Transverse colon (tissue), 4 donors: ENCODE measurements around the gene NT5C1A. TPM values are rescaled to one million over a fixed set of nuclear protein-coding genes. Genes with fewer than 3 reads are reported as not detected.
A peak's percentile ranks its signal among the peaks of the same experiment; 100 is the strongest.

ENCODE experiments used
- DNase-seq: peaks from one replicate; pipeline ENCODE4 v3.0.0-alpha.2; 2019
- H3K27ac ChIP-seq, 4 donors: fragments of 200-600 bp; sonication (generic); 2 replicates each; pipeline ENCODE4 v1.5.1; 2016 to 2018; ENCODE audit warnings: inconsistent platforms in 4 of 4
- H3K27me3 ChIP-seq: fragments of 200-600 bp; sonication (generic); 2 replicates; pipeline ENCODE4 v1.5.1; 2017; ENCODE audit warnings: inconsistent platforms
- H3K36me3 ChIP-seq, 4 donors: fragments of 200-600 bp; sonication (generic); 2 replicates each; pipeline ENCODE4 v1.5.1; 2017 to 2019; ENCODE audit warnings: inconsistent platforms in 4 of 4
- H3K4me1 ChIP-seq, 4 donors: fragments of 200-600 bp; sonication (generic); 2 replicates each; pipeline ENCODE4 v1.5.1; 2017 to 2020; ENCODE audit warnings: inconsistent platforms in 4 of 4
- H3K4me3 ChIP-seq, 4 donors: fragments of 200-600 bp; sonication (generic); 1 replicate in 1 of 4; 2 replicates in 3 of 4; pipeline versions ENCODE4 v1.5.1 to v1.6.1; 2017 to 2019; ENCODE audit warnings: inconsistent platforms in 4 of 4
- H3K9me3 ChIP-seq, 2 donors: fragments of 200-600 bp; sonication (generic); 2 replicates each; pipeline ENCODE4 v1.5.1; 2017 to 2019; ENCODE audit warnings: inconsistent platforms in 2 of 2
- EP300 ChIP-seq: sonication (generic); formaldehyde crosslinking; IDR thresholded peaks from one replicate; pipeline ENCODE4 v1.6.1; 2017; ENCODE audit warnings: antibody characterized with exemption, low read depth
- POLR2A ChIP-seq: fragments of 450-650 bp; IDR thresholded peaks from one replicate; pipeline ENCODE4 v1.6.1; 2016; ENCODE audit warnings: antibody characterized with exemption, mild to moderate bottlenecking, moderate library complexity
- POLR2AphosphoS5 ChIP-seq, 3 donors: sonication (generic); formaldehyde crosslinking; IDR thresholded peaks; one replicate each; pipeline ENCODE4 v1.6.1; 2016; ENCODE audit warnings: antibody characterized with exemption in 3 of 3
- WGBS, 2 donors: methylation state at CpG; one replicate each; pipeline ENCODE4 v1.1.5; 2018; ENCODE audit warnings: low coverage in 1 of 2; 5-methylcytosine and 5-hydroxymethylcytosine counted together
- in situ Hi-C, 4 donors: fragments of 200-750 bp; cut with MboI; loops; one replicate each; pipeline versions ENCODE4 v1.15.0 to v1.15.1; 2017; ENCODE audit warnings: low sequenced_read_pairs in 3 of 4, low pct_ligation_motif_present in 1 of 4, low pct_unique_long_range_greater_than_20kb in 1 of 4
- intact Hi-C: fragments of 100-400 bp; cut with DNase I; formaldehyde crosslinking; loops from one replicate; pipeline ENCODE4 v1.15.1; 2023; ENCODE audit warnings: low total_unique reads
- total RNA-seq, 4 donors: library from RNA; depleted of rRNA; stranded (reverse); fragments of >200 nt; gene quantifications; one replicate each; pipeline ENCODE4 v1.1.0, GENCODE V29; 2016
- TF ChIP-seq, protein P1 (sequence below), 5 experiments: fragments of 200-600 bp in 3 of 5; fragments of 450-650 bp in 2 of 5; sonication (generic) in 3 of 5; IDR thresholded peaks; 1 replicate in 2 of 5; 2 replicates in 3 of 5; pipeline ENCODE4 v1.5.1; 2016 to 2017; ENCODE audit warnings: antibody characterized with exemption in 5 of 5, inconsistent platforms in 3 of 5, mild to moderate bottlenecking in 2 of 5, moderate library complexity in 1 of 5

NT5C1A gene
- total RNA-seq, 4 donors from 2014 or later = not detected

DNA sequence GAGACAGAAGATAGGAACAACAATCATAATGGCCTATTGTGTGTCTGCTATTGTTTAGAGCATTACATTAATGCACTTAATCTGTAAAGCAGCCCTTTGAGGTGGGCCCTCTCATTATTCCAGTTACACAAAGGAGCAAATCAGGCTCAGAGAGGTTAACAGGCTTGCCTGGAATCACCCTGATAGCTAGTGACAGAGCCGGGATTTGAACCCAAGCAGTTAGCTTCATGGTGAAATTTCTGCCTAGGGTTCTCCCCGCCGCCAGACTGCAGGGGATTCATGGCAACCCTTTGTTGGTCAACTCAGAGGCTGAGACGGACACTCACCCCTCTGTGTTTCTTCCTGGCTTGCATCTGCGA is 39.6 kb downstream of the NT5C1A start:
- Histone ChIP-seq H3K27ac (peak overlapping the region in 2 of 4 donors; percentile 25 to 28), H3K36me3 (no peaks in the 10 kb centered on the region), H3K9me3 (no peaks in the 10 kb centered on the region), H3K27me3 (peaks cover 41% of the 10 kb centered on the region), H3K4me3 (peak overlapping the region in 1 of 4 donors; percentile 12), H3K4me1 (peaks cover 0 to 5% (median 2%) of the 10 kb centered on the region in 4 donors)
- in situ Hi-C loops = no loop called here
- intact Hi-C loops = no loop called here
- TF ChIP-seq POLR2AphosphoS5 (IDR thresholded peaks at IDR 0.05) (no peak), POLR2A (no peak), EP300 (no peak)
- TF ChIP-seq, protein P1, sequence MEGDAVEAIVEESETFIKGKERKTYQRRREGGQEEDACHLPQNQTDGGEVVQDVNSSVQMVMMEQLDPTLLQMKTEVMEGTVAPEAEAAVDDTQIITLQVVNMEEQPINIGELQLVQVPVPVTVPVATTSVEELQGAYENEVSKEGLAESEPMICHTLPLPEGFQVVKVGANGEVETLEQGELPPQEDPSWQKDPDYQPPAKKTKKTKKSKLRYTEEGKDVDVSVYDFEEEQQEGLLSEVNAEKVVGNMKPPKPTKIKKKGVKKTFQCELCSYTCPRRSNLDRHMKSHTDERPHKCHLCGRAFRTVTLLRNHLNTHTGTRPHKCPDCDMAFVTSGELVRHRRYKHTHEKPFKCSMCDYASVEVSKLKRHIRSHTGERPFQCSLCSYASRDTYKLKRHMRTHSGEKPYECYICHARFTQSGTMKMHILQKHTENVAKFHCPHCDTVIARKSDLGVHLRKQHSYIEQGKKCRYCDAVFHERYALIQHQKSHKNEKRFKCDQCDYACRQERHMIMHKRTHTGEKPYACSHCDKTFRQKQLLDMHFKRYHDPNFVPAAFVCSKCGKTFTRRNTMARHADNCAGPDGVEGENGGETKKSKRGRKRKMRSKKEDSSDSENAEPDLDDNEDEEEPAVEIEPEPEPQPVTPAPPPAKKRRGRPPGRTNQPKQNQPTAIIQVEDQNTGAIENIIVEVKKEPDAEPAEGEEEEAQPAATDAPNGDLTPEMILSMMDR (IDR thresholded peaks at IDR 0.05) = no peak
- no peak for DNase-seq
- WGBS, 2 donors = 80 to 90% methylated on average over 2 to 5 of the region's 5 CpGs

DNA sequence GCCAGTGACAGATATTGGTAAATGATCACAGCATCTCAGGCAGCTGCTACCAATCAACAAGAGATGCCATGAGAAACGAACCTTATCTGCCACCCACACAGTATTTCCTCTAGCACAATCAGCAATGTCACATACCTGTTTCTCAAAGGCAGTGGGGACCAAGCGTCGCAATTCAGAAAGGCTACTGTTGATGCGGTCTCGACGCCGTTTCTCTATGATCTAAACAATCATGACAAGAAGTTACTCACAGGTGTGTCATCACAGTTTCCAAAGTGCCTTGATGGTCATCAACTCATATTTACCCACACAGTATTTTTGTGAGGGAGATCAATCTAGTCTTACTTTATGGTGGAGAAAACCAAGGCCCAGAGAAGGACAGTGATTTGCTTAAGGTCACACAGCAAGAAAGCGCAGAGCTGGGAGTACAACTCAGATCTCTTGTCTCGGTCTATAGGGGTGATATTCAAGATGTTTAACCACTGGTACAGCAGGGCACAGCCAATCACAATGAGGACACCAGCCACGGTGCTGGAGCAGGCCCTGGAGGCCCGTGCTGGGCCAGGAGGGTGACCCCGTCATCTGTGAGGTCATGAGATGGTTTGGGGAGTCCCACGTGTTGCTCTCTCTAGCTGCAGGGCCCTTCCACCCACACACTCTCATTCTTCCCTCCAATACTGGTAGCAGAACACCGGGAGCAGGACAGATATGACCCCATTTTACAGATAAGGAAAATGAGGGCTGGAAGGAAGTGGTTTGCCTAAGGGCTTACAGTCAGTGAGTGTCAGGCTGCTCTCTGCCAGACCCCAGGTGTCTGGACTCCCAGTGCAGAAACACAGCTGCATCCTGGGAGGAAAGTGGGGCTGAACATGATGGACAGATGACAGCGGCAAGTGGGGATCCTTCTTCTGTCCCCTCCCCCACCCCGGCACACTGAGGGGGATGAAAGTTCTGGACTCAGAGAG is 40.3 kb downstream of the NT5C1A start:
- TF ChIP-seq, protein P1 (IDR thresholded peaks at IDR 0.05) = no peak
- no peak for TF ChIP-seq EP300
- no peak for TF ChIP-seq POLR2AphosphoS5 (IDR thresholded peaks at IDR 0.05)
- no peak for TF ChIP-seq POLR2A
- peaks cover 0 to 5% (median 2%) of the 10 kb centered on the region in 4 donors for H3K4me1 ChIP-seq
- H3K4me3 ChIP-seq = no peak overlapping the region
- in situ Hi-C loops (no loop called here), intact Hi-C loops (no loop called here)
- no peaks in the 10 kb centered on the region for H3K36me3 ChIP-seq
- DNase-seq = no peak
- H3K27ac ChIP-seq = no peak overlapping the region
- H3K27me3 ChIP-seq = peaks cover 40% of the 10 kb centered on the region
- H3K9me3 ChIP-seq = no peaks in the 10 kb centered on the region
- 79 to 86% methylated on average over 8 to 16 of the region's 16 CpGs for WGBS, 2 donors

DNA sequence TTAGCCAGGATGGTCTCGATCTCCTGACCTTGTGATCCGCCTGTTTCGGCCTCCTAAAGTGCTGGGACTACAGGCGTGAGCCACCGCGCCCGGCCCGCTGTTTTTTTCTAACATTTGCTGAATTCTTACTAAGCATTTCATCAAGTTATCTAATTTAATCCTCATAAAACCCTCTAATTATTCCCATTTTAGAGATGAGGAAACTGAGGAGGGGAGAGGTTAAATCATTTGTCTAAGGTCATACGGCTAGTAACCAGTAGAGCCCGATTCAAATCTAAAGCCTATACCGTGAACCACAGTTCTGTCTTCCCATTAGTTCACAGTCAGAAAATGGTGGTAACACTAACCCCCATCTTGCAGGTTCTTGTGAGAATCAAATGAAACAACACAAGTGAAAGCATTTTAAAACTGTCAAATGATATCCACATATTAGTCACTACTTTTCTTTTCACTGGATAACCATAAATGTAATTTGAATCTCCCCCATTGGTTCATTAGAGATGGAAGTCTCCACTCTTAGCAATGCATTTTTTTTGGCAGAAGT is 43.0 kb downstream of the NT5C1A start:
- Histone ChIP-seq H3K4me3 (no peak overlapping the region), H3K27me3 (peaks cover 15% of the 10 kb centered on the region), H3K4me1 (peaks cover 0 to 7% (median 3%) of the 10 kb centered on the region in 4 donors), H3K36me3 (no peaks in the 10 kb centered on the region), H3K27ac (no peak overlapping the region), H3K9me3 (no peaks in the 10 kb centered on the region)
- TF ChIP-seq POLR2AphosphoS5 (IDR thresholded peaks at IDR 0.05) (no peak), EP300 (no peak)
- TF ChIP-seq, protein P1 (IDR thresholded peaks at IDR 0.05) = no peak
- WGBS, 2 donors = 86 to 95% methylated on average over 11 of the region's 11 CpGs
- in situ Hi-C loops (no loop called here), intact Hi-C loops (no loop called here)
- DNase-seq = no peak

DNA sequence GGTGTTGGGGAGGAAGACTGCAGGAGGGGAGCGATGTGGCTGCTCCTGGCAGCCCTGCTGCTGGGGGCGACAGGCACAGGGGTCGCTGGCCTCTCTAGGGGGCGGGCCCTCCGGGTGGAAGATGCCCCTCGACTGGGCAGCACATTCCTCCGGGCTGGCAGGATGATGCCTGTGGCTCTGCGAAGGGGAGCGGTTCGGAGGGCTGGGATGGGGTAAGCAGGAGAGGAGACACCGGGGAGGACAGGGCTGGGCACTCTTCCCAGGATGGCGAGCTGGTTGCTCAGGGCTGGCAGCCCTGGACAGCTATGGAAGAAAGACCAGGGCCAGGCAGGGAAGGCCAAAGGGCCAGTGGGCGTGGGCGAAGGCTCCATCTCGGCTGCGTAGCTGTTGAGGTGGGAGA is 45.3 kb downstream of the NT5C1A start:
- peaks cover 0 to 3% (median 0%) of the 10 kb centered on the region in 4 donors for H3K4me1 ChIP-seq
- no peaks in the 10 kb centered on the region for H3K27me3 ChIP-seq
- no peak for TF ChIP-seq POLR2AphosphoS5 (IDR thresholded peaks at IDR 0.05)
- TF ChIP-seq POLR2A = no peak
- no peak for TF ChIP-seq EP300
- TF ChIP-seq, protein P1 (IDR thresholded peaks at IDR 0.05) = no peak
- intact Hi-C loops = no loop called here
- 84% methylated on average over 15 of the region's 16 CpGs; no CpG with 5 or more reads in 1 of the 2 donors for WGBS, 2 donors
- H3K36me3 ChIP-seq = no peaks in the 10 kb centered on the region
- no peaks in the 10 kb centered on the region for H3K9me3 ChIP-seq
- DNase-seq = no peak
- peak overlapping the region in 3 of 4 donors; percentile 29 to 48 (median 39) for H3K27ac ChIP-seq
- in situ Hi-C loops = no loop called here
- no peak overlapping the region for H3K4me3 ChIP-seq
